HepG2 (cell line): Measurements from ENCODE around the gene CKAP5. TPM values are rescaled to one million over a fixed set of nuclear protein-coding genes. Genes with fewer than 3 reads are reported as not detected.

Experiments used
- BHLHE40 ChIP-seq: IDR thresholded peaks from 2 replicates; pipeline ENCODE4 v1.6.1; 2011; ENCODE audit warnings: low read length, improper control_type of control experiment
- GPN1 ChIP-seq: sonication (generic); formaldehyde crosslinking; IDR thresholded peaks from 2 replicates; pipeline ENCODE4 v1.5.1; 2020; ENCODE audit warnings: missing genetic modification reagents, borderline replicate concordance
- HOXA5 ChIP-seq: sonication (generic); formaldehyde crosslinking; IDR thresholded peaks from 2 replicates; pipeline ENCODE4 v1.4.0; 2020; ENCODE audit warnings: missing genetic modification reagents
- KAT7 ChIP-seq: IDR thresholded peaks from 2 replicates; pipeline ENCODE4 v1.6.1; 2018; ENCODE audit warnings: borderline replicate concordance, missing compliant biosample characterization
- KLF12 ChIP-seq: sonication (generic); formaldehyde crosslinking; IDR thresholded peaks from 2 replicates; pipeline ENCODE4 v1.4.0; 2020; ENCODE audit warnings: missing genetic modification reagents, borderline replicate concordance
- NR2F1 ChIP-seq, 2 experiments: fragments of 450-650 bp in 1 of 2; formaldehyde crosslinking in 1 of 2; IDR thresholded peaks; 2 replicates each; pipeline versions ENCODE4 v1.5.0 to v1.6.1; 2016 to 2020; ENCODE audit warnings: mild to moderate bottlenecking in 1 of 2, missing compliant biosample characterization in 1 of 2, missing genetic modification reagents in 1 of 2, moderate library complexity in 1 of 2
- PCBP1 ChIP-seq: fragments of 200-400 bp; formaldehyde crosslinking; IDR thresholded peaks from 2 replicates; pipeline ENCODE4 v1.6.1; 2017; ENCODE audit warnings: mild to moderate bottlenecking, low read depth, low read length, borderline replicate concordance
- SOX13 ChIP-seq, 3 experiments: fragments of 450-650 bp in 1 of 3; sonication (generic) in 1 of 3; formaldehyde crosslinking in 1 of 3; IDR thresholded peaks in 2 of 3; conservative IDR thresholded peaks in 1 of 3; 2 replicates each; pipeline versions ENCODE4 v1.5.0 to v1.6.1; 2016 to 2020; ENCODE audit warnings: antibody characterized with exemption in 1 of 3, mild to moderate bottlenecking in 1 of 3, missing compliant biosample characterization in 1 of 3, missing genetic modification reagents in 1 of 3, moderate library complexity in 1 of 3
- STAG1 ChIP-seq: sonication (generic); formaldehyde crosslinking; IDR thresholded peaks from 2 replicates; pipeline ENCODE4 v1.4.0; 2020; ENCODE audit warnings: missing genetic modification reagents
- ZFP36L1 ChIP-seq: sonication (generic); formaldehyde crosslinking; IDR thresholded peaks from 2 replicates; pipeline ENCODE4 v1.8.0; 2022; ENCODE audit warnings: mild to moderate bottlenecking, missing genetic modification reagents, moderate library complexity
- ZNF24 ChIP-seq: fragments of 450-650 bp; IDR thresholded peaks from 2 replicates; pipeline ENCODE4 v1.6.1; 2017; ENCODE audit warnings: antibody characterized with exemption, mild to moderate bottlenecking
- ZNF274 ChIP-seq: sonication (generic); formaldehyde crosslinking; IDR thresholded peaks from 2 replicates; pipeline ENCODE4 v1.5.1; 2020; ENCODE audit warnings: mild to moderate bottlenecking, missing genetic modification reagents
- ZNF329 ChIP-seq: sonication (generic); formaldehyde crosslinking; IDR thresholded peaks from 2 replicates; pipeline ENCODE4 v1.9.0; 2021; ENCODE audit warnings: low read depth, mild to moderate bottlenecking, missing genetic modification reagents
- ZNF33A ChIP-seq: sonication (generic); formaldehyde crosslinking; IDR thresholded peaks from 2 replicates; pipeline ENCODE4 v1.5.1; 2020; ENCODE audit warnings: missing genetic modification reagents, mild to moderate bottlenecking, moderate library complexity, borderline replicate concordance
- ZNF7 ChIP-seq: IDR thresholded peaks from 2 replicates; pipeline ENCODE4 v1.6.1; 2016; ENCODE audit warnings: missing biosample characterization, missing genetic modification reagents
- ZSCAN21 ChIP-seq: sonication (generic); formaldehyde crosslinking; IDR thresholded peaks from 2 replicates; pipeline ENCODE4 v1.8.0; 2022; ENCODE audit warnings: mild to moderate bottlenecking, missing genetic modification reagents, moderate library complexity, borderline replicate concordance
- ZSCAN29 ChIP-seq: sonication (generic); formaldehyde crosslinking; conservative IDR thresholded peaks from 2 replicates; pipeline ENCODE4 v1.4.0; 2020; ENCODE audit warnings: mild to moderate bottlenecking, missing genetic modification reagents
- polyA plus RNA-seq, 8 experiments: library from polyadenylated mRNA; depleted of rRNA in 3 of 8; stranded (reverse) in 7 of 8; unstranded in 1 of 8; fragments of >200 nt; fragmentation: Illumina TruSeq in 4 of 8; extraction: Trizol in 4 of 8; gene quantifications; 2 replicates each; pipeline versions ENCODE4 v1.2.1 to v1.2.3, GENCODE V29; 2011 to 2016; ENCODE audit warnings: low read depth in 4 of 8, missing spikeins in 1 of 8, mixed read lengths in 1 of 8; ENCODE audit not compliant: insufficient read depth in 1 of 8
- total RNA-seq, 5 experiments: library from RNA; depleted of rRNA; stranded (reverse); fragments of >200 nt; fragmentation: Illumina TruSeq; extraction: Trizol; gene quantifications; 2 replicates each; pipeline ENCODE4 v1.2.3, GENCODE V29; 2016; ENCODE audit warnings: low read depth in 1 of 5
- TF ChIP-seq, protein P1 (sequence below): sonication (generic); formaldehyde crosslinking; IDR thresholded peaks from 2 replicates; pipeline ENCODE4 v1.5.1; 2020; ENCODE audit warnings: mild to moderate bottlenecking, missing genetic modification reagents, moderate library complexity
- TF ChIP-seq, protein P2 (sequence below): sonication (generic); formaldehyde crosslinking; IDR thresholded peaks from 2 replicates; pipeline ENCODE4 v1.8.0; 2022; ENCODE audit warnings: mild to moderate bottlenecking, missing genetic modification reagents, moderate library complexity
- TF ChIP-seq, protein P3 (sequence below): sonication (generic); formaldehyde crosslinking; IDR thresholded peaks from 2 replicates; pipeline ENCODE4 v1.4.0; 2020; ENCODE audit warnings: missing genetic modification reagents, borderline replicate concordance

CKAP5 gene
- total and polyA plus RNA-seq, 2 of the 13 experiments (the other 11 are each of a cell fraction or from before 2014, with no cell fraction given) = 79.2 to 103 TPM

DNA sequence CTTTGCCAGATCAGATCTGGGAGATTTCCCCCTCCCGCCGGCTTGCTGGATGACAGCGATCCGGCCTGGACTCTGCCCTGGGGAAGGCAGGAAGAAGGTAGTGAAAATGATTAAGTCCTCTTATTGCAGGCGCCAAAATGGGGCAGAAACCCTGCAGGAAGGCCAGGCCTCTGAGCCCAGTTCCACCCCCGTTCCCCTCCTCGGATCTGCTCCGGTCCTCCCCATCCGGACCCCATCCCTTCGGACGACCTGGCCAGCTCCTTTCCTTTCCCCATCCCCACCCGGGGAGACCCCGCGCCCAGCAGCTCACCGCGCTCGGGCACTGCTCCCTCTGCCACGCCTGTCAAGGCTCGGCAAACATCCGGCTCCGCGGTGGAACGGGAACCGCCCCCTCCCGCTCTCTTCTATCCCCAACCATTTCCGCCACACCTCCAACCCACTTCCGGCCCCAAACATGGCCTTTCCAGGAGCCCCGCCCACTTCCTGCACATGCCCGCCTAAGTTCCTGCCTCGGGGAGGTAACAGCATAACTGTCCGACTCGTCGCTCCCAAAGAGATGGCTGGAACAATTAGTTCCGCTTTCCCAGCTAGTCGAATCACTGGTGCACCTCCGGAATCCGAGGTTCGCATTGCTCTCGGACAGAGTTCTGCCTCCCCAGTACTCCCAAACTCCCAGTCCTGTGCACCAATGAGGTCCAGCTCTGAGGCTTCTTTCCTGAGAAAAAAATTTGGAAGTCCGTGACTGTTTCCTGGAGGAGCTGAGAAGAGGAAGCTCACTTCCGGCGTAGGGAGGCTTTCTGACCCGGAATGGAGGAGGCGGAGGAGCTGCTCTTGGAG is 145.6 kb downstream of the CKAP5 start, which contains the start of the genes ARHGAP1 and ZNF408 (continued):
- TF ChIP-seq ZNF7 (0 out of 2 replicates have a peak, but pooled peaks have one; percentile 17), BHLHE40 (0 out of 2 replicates have a peak, but pooled peaks have one; percentile 40), ZNF329 (peak; percentile 46; the same call in 1 of the 2 replicates), HOXA5 (CRISPR knock-in tag) (peak; percentile 80; the same call in 1 of the 2 replicates), ZFP36L1 (CRISPR knock-in tag) (peak; percentile 72; the same call in 1 of the 2 replicates), STAG1 (CRISPR knock-in tag) (peak; percentile 20; the same call in 1 of the 2 replicates), ZNF274 (peak; percentile 57; the same call in 1 of the 2 replicates), KAT7 (CRISPR knock-in tag) (peak; percentile 83; the same call in 1 of the 2 replicates), NR2F1 (CRISPR knock-in tag; IDR thresholded peaks at IDR 0.05) (peak in 1 of 2 experiments; percentile 60; a peak in 1 of 4 replicates), ZSCAN21 (CRISPR knock-in tag) (peak; percentile 75), ZNF24 (peak; percentile 76), GPN1 (CRISPR knock-in tag) (no peak), SOX13 (IDR thresholded peaks at IDR 0.05) (no peak), SOX13 (CRISPR knock-in tag; conservative IDR thresholded peaks at IDR 0.05 in 1 of 2, IDR thresholded peaks at IDR 0.05 in 1 of 2) (peak in 1 of 2 experiments; percentile 5; a peak in 1 of 4 replicates), KLF12 (CRISPR knock-in tag) (peak; percentile 20; the same call in 1 of the 2 replicates), PCBP1 (peak; percentile 92; the same call in 1 of the 2 replicates), ZNF33A (CRISPR knock-in tag) (peak; percentile 68; the same call in 1 of the 2 replicates), ZSCAN29 (CRISPR knock-in tag) (peak; percentile 4; the same call in 1 of the 2 replicates)
- TF ChIP-seq, protein P1, sequence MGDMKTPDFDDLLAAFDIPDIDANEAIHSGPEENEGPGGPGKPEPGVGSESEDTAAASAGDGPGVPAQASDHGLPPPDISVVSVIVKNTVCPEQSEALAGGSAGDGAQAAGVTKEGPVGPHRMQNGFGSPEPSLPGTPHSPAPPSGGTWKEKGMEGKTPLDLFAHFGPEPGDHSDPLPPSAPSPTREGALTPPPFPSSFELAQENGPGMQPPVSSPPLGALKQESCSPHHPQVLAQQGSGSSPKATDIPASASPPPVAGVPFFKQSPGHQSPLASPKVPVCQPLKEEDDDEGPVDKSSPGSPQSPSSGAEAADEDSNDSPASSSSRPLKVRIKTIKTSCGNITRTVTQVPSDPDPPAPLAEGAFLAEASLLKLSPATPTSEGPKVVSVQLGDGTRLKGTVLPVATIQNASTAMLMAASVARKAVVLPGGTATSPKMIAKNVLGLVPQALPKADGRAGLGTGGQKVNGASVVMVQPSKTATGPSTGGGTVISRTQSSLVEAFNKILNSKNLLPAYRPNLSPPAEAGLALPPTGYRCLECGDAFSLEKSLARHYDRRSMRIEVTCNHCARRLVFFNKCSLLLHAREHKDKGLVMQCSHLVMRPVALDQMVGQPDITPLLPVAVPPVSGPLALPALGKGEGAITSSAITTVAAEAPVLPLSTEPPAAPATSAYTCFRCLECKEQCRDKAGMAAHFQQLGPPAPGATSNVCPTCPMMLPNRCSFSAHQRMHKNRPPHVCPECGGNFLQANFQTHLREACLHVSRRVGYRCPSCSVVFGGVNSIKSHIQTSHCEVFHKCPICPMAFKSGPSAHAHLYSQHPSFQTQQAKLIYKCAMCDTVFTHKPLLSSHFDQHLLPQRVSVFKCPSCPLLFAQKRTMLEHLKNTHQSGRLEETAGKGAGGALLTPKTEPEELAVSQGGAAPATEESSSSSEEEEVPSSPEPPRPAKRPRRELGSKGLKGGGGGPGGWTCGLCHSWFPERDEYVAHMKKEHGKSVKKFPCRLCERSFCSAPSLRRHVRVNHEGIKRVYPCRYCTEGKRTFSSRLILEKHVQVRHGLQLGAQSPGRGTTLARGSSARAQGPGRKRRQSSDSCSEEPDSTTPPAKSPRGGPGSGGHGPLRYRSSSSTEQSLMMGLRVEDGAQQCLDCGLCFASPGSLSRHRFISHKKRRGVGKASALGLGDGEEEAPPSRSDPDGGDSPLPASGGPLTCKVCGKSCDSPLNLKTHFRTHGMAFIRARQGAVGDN = peak; percentile 92
- TF ChIP-seq, protein P2, sequence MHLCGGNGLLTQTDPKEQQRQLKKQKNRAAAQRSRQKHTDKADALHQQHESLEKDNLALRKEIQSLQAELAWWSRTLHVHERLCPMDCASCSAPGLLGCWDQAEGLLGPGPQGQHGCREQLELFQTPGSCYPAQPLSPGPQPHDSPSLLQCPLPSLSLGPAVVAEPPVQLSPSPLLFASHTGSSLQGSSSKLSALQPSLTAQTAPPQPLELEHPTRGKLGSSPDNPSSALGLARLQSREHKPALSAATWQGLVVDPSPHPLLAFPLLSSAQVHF (CRISPR knock-in tag) = no peak
- TF ChIP-seq, protein P3, sequence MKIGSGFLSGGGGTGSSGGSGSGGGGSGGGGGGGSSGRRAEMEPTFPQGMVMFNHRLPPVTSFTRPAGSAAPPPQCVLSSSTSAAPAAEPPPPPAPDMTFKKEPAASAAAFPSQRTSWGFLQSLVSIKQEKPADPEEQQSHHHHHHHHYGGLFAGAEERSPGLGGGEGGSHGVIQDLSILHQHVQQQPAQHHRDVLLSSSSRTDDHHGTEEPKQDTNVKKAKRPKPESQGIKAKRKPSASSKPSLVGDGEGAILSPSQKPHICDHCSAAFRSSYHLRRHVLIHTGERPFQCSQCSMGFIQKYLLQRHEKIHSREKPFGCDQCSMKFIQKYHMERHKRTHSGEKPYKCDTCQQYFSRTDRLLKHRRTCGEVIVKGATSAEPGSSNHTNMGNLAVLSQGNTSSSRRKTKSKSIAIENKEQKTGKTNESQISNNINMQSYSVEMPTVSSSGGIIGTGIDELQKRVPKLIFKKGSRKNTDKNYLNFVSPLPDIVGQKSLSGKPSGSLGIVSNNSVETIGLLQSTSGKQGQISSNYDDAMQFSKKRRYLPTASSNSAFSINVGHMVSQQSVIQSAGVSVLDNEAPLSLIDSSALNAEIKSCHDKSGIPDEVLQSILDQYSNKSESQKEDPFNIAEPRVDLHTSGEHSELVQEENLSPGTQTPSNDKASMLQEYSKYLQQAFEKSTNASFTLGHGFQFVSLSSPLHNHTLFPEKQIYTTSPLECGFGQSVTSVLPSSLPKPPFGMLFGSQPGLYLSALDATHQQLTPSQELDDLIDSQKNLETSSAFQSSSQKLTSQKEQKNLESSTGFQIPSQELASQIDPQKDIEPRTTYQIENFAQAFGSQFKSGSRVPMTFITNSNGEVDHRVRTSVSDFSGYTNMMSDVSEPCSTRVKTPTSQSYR (CRISPR knock-in tag) = 0 out of 2 replicates have a peak, but pooled peaks have one; percentile 8
